H1 (cell line): ENCODE results near the gene RFXAP. TPM values are rescaled to one million over a fixed set of nuclear protein-coding genes. Genes with fewer than 3 reads are reported as not detected.
A peak's percentile ranks its signal among the peaks of the same experiment; 100 is the strongest.

Experiments used
- CTCF ChIA-PET: fragments of 300-600 bp; sonication (Branson Sonifier 250); formaldehyde crosslinking; loops from one replicate; lab custom pipeline; 2021; ENCODE audit not compliant: partially characterized antibody; lab: Charles Lee
- POLR2A ChIA-PET: fragments of 300-600 bp; sonication (Branson Sonifier 250); formaldehyde crosslinking; loops from one replicate; lab custom pipeline; 2021; ENCODE audit warnings: inconsistent platforms; ENCODE audit not compliant: partially characterized antibody; lab: Charles Lee
- DNase-seq, 2 experiments: peaks; one replicate each; pipeline versions ENCODE4 v3.0.0 to v3.0.0-alpha.2; 2010 to 2022; ENCODE audit warnings: low spot score in 2 of 2, low read depth in 1 of 2, mixed read lengths in 1 of 2
- FAIRE-seq: peaks from 2 replicates; lab custom pipeline; 2011; peaks lifted over from hg19 to GRCh38; lab: Jason Lieb, UNC
- H2AFZ ChIP-seq: 2 replicates; pipeline ENCODE4 v1.8.1; 2012; ENCODE audit warnings: low read length, inconsistent platforms
- H2AK5ac ChIP-seq: 2 replicates; pipeline ENCODE4 v1.6.1; 2013; ENCODE audit warnings: low read depth, low read length
- H2BK120ac ChIP-seq: replicated peaks from 2 replicates; pipeline ENCODE3; 2013; ENCODE audit warnings: low read depth, low read length, inconsistent platforms
- H2BK12ac ChIP-seq: 2 replicates; pipeline ENCODE4 v1.6.1; 2013; ENCODE audit warnings: low read depth, low read length
- H2BK15ac ChIP-seq: 2 replicates; pipeline ENCODE4 v1.6.1; 2013; ENCODE audit warnings: low read length
- H2BK20ac ChIP-seq: 2 replicates; pipeline ENCODE4 v1.6.1; 2013; ENCODE audit warnings: low read length
- H2BK5ac ChIP-seq: 2 replicates; pipeline ENCODE4 v1.6.1; 2013; ENCODE audit warnings: low read depth, low read length
- H3K14ac ChIP-seq: 2 replicates; pipeline ENCODE4 v1.6.1; 2013; ENCODE audit warnings: inconsistent platforms; ENCODE audit not compliant: insufficient read length
- H3K18ac ChIP-seq: 2 replicates; pipeline ENCODE4 v1.6.1; 2013; ENCODE audit warnings: low read length; ENCODE audit errors: extremely low read depth
- H3K23ac ChIP-seq: 2 replicates; pipeline ENCODE4 v1.6.1; 2013; ENCODE audit warnings: inconsistent platforms; ENCODE audit not compliant: insufficient read length
- H3K23me2 ChIP-seq: 2 replicates; pipeline ENCODE4 v1.6.1; 2013; ENCODE audit warnings: low read depth, low read length
- H3K27ac ChIP-seq: 2 replicates; pipeline ENCODE4 v1.6.1; 2011; ENCODE audit warnings: low read depth, low read length, inconsistent platforms
- H3K27me3 ChIP-seq, 4 experiments: replicated peaks in 1 of 4; 1 replicate in 1 of 4; 2 replicates in 3 of 4; pipeline versions ENCODE4 v1.6.1 to v1.8.1; 2011 to 2013; ENCODE audit warnings: low read length in 3 of 4, mild to moderate bottlenecking in 3 of 4, inconsistent platforms in 2 of 4, mixed read lengths in 2 of 4, moderate library complexity in 1 of 4; ENCODE audit not compliant: control insufficient read depth in 3 of 4, insufficient read depth in 3 of 4; ENCODE audit errors: extremely low read depth in 1 of 4
- H3K36me3 ChIP-seq, 4 experiments: 2 replicates each; pipeline versions ENCODE4 v1.6.1 to v1.8.1; 2011 to 2013; ENCODE audit warnings: mild to moderate bottlenecking in 4 of 4, low read length in 3 of 4, moderate library complexity in 2 of 4, control low read depth in 1 of 4, inconsistent platforms in 1 of 4; ENCODE audit not compliant: insufficient read depth in 4 of 4, control insufficient read depth in 2 of 4
- H3K4ac ChIP-seq: replicated peaks from 2 replicates; pipeline ENCODE3; 2013; ENCODE audit warnings: low read length, low read depth, mixed read lengths, inconsistent platforms; ENCODE audit not compliant: insufficient read length
- H3K4me1 ChIP-seq, 4 experiments: replicated peaks in 1 of 4; 1 replicate in 1 of 4; 2 replicates in 3 of 4; pipeline versions ENCODE4 v1.6.1 to v1.8.1; 2011 to 2013; ENCODE audit warnings: low read length in 3 of 4, inconsistent platforms in 2 of 4, mixed read lengths in 1 of 4; ENCODE audit not compliant: insufficient read depth in 4 of 4, control insufficient read depth in 3 of 4
- H3K4me2 ChIP-seq, 2 experiments: 2 replicates each; pipeline versions ENCODE4 v1.6.1 to v1.8.1; 2011 to 2013; ENCODE audit warnings: low read depth in 2 of 2, low read length in 2 of 2, control low read depth in 1 of 2, inconsistent platforms in 1 of 2, mild to moderate bottlenecking in 1 of 2; ENCODE audit not compliant: insufficient read depth in 1 of 2
- H3K4me3 ChIP-seq, 4 experiments: fragments of 200-600, 300-600 bp in 1 of 4; sonication (generic), shearing (Covaris generic), sonication (Bioruptor Twin) in 1 of 4; 2 replicates each; pipeline versions ENCODE4 v1.5.1 to v1.8.1; 2011 to 2016; ENCODE audit warnings: low read length in 4 of 4, low read depth in 3 of 4, control low read depth in 2 of 4, inconsistent platforms in 2 of 4, mild to moderate bottlenecking in 2 of 4, mixed read lengths in 1 of 4, moderate library complexity in 1 of 4; ENCODE audit not compliant: insufficient read depth in 2 of 4; ENCODE audit errors: extremely low read depth in 1 of 4
- H3K56ac ChIP-seq: replicated peaks from 2 replicates; pipeline ENCODE3; 2013; ENCODE audit warnings: low read depth, mild to moderate bottlenecking, mixed read lengths, low read length, inconsistent platforms; ENCODE audit not compliant: insufficient read length
- H3K79me1 ChIP-seq: 2 replicates; pipeline ENCODE4 v1.6.1; 2013; ENCODE audit warnings: low read depth, low read length, control low read depth
- H3K79me2 ChIP-seq, 2 experiments: 2 replicates each; pipeline versions ENCODE4 v1.6.1 to v1.8.1; 2012 to 2013; ENCODE audit warnings: low read length in 2 of 2, mild to moderate bottlenecking in 2 of 2, inconsistent platforms in 1 of 2; ENCODE audit not compliant: insufficient read depth in 2 of 2, control insufficient read depth in 1 of 2
- H3K9ac ChIP-seq, 4 experiments: replicated peaks in 1 of 4; 1 replicate in 1 of 4; 2 replicates in 3 of 4; pipeline versions ENCODE4 v1.6.1 to v1.8.1; 2011 to 2013; ENCODE audit warnings: low read depth in 3 of 4, low read length in 3 of 4, control low read depth in 2 of 4, mild to moderate bottlenecking in 2 of 4, moderate library complexity in 2 of 4, inconsistent platforms in 1 of 4; ENCODE audit errors: extremely low read depth in 1 of 4
- H3K9me3 ChIP-seq, 2 experiments: 2 replicates each; pipeline versions ENCODE4 v1.6.1 to v1.8.1; 2012 to 2013; ENCODE audit warnings: mild to moderate bottlenecking in 2 of 2, moderate library complexity in 2 of 2, control low read depth in 1 of 2, inconsistent platforms in 1 of 2, low read depth in 1 of 2, low read length in 1 of 2, mixed read lengths in 1 of 2; ENCODE audit not compliant: insufficient read depth in 2 of 2
- H4K20me1 ChIP-seq, 2 experiments: replicated peaks in 1 of 2; 2 replicates each; pipeline versions ENCODE3 to v1.8.1; 2011 to 2013; ENCODE audit warnings: inconsistent platforms in 2 of 2, low read length in 2 of 2, mild to moderate bottlenecking in 1 of 2; ENCODE audit not compliant: insufficient read depth in 2 of 2, control insufficient read depth in 1 of 2
- H4K5ac ChIP-seq: 2 replicates; pipeline ENCODE4 v1.6.1; 2013; ENCODE audit warnings: low read length, low read depth, mixed read lengths, inconsistent platforms; ENCODE audit not compliant: insufficient read length
- H4K8ac ChIP-seq: 2 replicates; pipeline ENCODE4 v1.8.0; 2013; ENCODE audit warnings: mild to moderate bottlenecking, moderate library complexity, low read length, inconsistent platforms; ENCODE audit not compliant: insufficient read depth; ENCODE audit errors: extremely low read depth
- H4K91ac ChIP-seq: replicated peaks from 2 replicates; pipeline ENCODE3; 2013; ENCODE audit warnings: low read length, mixed read lengths, inconsistent platforms; ENCODE audit not compliant: insufficient read length
- ASH2L ChIP-seq: fragments of 200-600, 300-600 bp; sonication (generic); IDR thresholded peaks from one replicate; pipeline ENCODE4 v1.7.1; 2017; ENCODE audit warnings: low read length
- FOSL1 ChIP-seq: IDR thresholded peaks from 2 replicates; pipeline ENCODE4 v1.6.1; 2011; ENCODE audit warnings: mild to moderate bottlenecking, low read depth, low read length, moderate library complexity; ENCODE audit not compliant: insufficient read depth
- POLR2A ChIP-seq, 2 experiments: IDR thresholded peaks; 1 replicate in 1 of 2; 2 replicates in 1 of 2; pipeline ENCODE4 v1.6.1; 2011; ENCODE audit warnings: low read depth in 2 of 2, low read length in 2 of 2, mild to moderate bottlenecking in 2 of 2; ENCODE audit errors: control extremely low read depth in 1 of 2
- RXRA ChIP-seq: IDR thresholded peaks from 2 replicates; pipeline ENCODE4 v1.6.1; 2011; ENCODE audit warnings: low read depth, mild to moderate bottlenecking, low read length, moderate library complexity; ENCODE audit not compliant: insufficient read depth
- TEAD4 ChIP-seq: IDR thresholded peaks from 2 replicates; pipeline ENCODE4 v1.6.1; 2012; ENCODE audit warnings: low read depth, low read length, inconsistent platforms, mixed read lengths
- WGBS, 2 experiments: shearing (Covaris generic) in 1 of 2; methylation state at CpG; one replicate each; pipeline versions ENCODE4 v1.1.6 to v1.1.7; 2013 to 2015; ENCODE audit warnings: low lambda C conversion rate in 2 of 2, mixed read lengths in 2 of 2, inconsistent platforms in 1 of 2, low coverage in 1 of 2, missing lambda C conversion rate in 1 of 2; ENCODE audit not compliant: insufficient replicate concordance in 2 of 2, insufficient coverage in 1 of 2, insufficient read length in 1 of 2; ENCODE audit errors: extremely low coverage in 1 of 2, missing lambda C conversion rate in 1 of 2; 5-methylcytosine and 5-hydroxymethylcytosine counted together
- polyA plus RNA-seq, 7 experiments: library from polyadenylated mRNA; depleted of rRNA in 3 of 7; stranded (reverse) in 5 of 7; unstranded in 2 of 7; fragments of >200 nt in 5 of 7; fragments of 200-250 nt in 2 of 7; gene quantifications; 1 replicate in 5 of 7; 2 replicates in 1 of 7; 4 replicates in 1 of 7; pipeline versions ENCODE4 v1.2.1 to v1.2.3, GENCODE V29; 2011 to 2013; ENCODE audit warnings: missing spikeins in 2 of 7, mixed read lengths in 2 of 7
- total RNA-seq: library from RNA; stranded (reverse); fragmentation: NEBNext Ultra II Directional; extraction: Animal tissue kit (Norgen Biotek cat#: 25700); gene quantifications from 2 replicates; pipeline ENCODE4 v1.2.1, GENCODE V29; 2021

The RFXAP gene
- total and polyA plus RNA-seq, 2 of the 8 experiments (the other 6 are each of a cell fraction or from before 2014, with no cell fraction given): 5.2 to 11.5 TPM

GRCh38 chr13:36787181-36787580 lies 31.8 kb upstream of the RFXAP start:
- FAIRE-seq (no peak), DNase-seq (no peak)
- Histone ChIP-seq H2BK5ac (no peak overlapping the region), H3K4me2 (no peak overlapping the region), H3K79me1 (no peaks in the 10 kb centered on the region), H3K27me3 (no peaks in the 10 kb centered on the region), H3K9ac (no peak overlapping the region), H2BK15ac (no peak overlapping the region), H2BK12ac (no peak overlapping the region), H3K14ac (no peak overlapping the region), H3K79me2 (no peaks in the 10 kb centered on the region), H2BK20ac (no peak overlapping the region), H3K4me3 (no peak overlapping the region), H4K8ac (no peak overlapping the region), H4K91ac (no peak overlapping the region), H3K4me1 (peaks cover 0 to 2% (median 0%) of the 10 kb centered on the region in 4 experiments; a peak in 1 of 7 replicates), H2BK120ac (no peak overlapping the region), H2AK5ac (no peak overlapping the region), H3K4ac (no peak overlapping the region), H3K23me2 (no peaks in the 10 kb centered on the region), H4K5ac (no peak overlapping the region), H3K18ac (no peak overlapping the region), H2AFZ (peak overlapping the region; percentile 84; the same call in 1 of the 2 replicates), H3K36me3 (no peaks in the 10 kb centered on the region), H3K23ac (no peak overlapping the region), H3K56ac (no peak overlapping the region), H4K20me1 (no peaks in the 10 kb centered on the region), H3K9me3 (no peaks in the 10 kb centered on the region), H3K27ac (no peak overlapping the region)
- CTCF ChIA-PET: interaction anchor here (1.1 to 1.5 kb wide), 3 partner anchors 13 to 354 kb away, joined by 3 to 5 read pairs (median 3); no protein-coding TSS in a partner anchor
- POLR2A ChIA-PET: no interaction called here
- TF ChIP-seq FOSL1: no peak
- no peak for TF ChIP-seq RXRA
- TF ChIP-seq TEAD4: no peak
- no peak for TF ChIP-seq POLR2A (IDR thresholded peaks at IDR 0.05; ENCODE audit: control extremely low read depth in 1 of 2, low read depth in 2 of 2, low read length in 2 of 2)
- TF ChIP-seq ASH2L: no peak
- 96% methylated on average over 3 of the region's 3 CpGs; no CpG with 5 or more reads in 1 of the 2 experiments for WGBS, 2 experiments
